GM12872 (cell line): Measurements from ENCODE around the gene HS6ST3.

Experiments used
- TF ChIP-seq, protein P1 (sequence below): IDR thresholded peaks from 3 replicates; pipeline ENCODE4 v1.5.1; 2011; ENCODE audit warnings: low read depth, mild to moderate bottlenecking, low read length, moderate library complexity; ENCODE audit not compliant: insufficient read depth

Gene HS6ST3

DNA sequence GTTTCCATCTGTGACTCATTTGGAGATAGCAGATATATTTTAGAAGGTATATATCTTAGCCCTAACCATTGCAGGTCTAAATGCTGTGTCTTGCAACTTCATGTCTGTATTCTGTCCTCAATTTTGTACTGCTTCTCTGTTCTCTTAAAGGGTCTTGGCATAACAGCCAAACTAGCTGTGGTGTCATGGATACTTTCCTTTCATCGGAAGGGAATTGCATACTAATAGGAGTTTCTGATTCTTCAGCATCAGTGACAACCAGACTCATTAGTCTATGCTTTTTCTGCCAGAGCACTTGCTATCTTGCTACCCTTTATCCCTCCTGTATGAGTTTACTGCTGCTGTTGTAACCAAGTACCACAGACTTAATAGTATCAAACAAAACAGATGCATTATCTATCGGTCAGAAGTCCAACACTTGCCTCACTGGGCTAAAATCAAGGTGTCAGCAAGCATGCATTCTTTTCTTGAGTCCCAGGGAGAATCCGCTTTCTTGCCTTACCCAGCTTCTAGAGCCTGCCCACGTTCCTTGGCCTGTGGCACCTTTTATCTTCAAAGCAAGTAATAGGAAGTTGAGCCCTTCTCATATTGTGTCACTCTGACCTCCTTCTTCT, 253.1 kb downstream of the HS6ST3 start:
- TF ChIP-seq, protein P1, sequence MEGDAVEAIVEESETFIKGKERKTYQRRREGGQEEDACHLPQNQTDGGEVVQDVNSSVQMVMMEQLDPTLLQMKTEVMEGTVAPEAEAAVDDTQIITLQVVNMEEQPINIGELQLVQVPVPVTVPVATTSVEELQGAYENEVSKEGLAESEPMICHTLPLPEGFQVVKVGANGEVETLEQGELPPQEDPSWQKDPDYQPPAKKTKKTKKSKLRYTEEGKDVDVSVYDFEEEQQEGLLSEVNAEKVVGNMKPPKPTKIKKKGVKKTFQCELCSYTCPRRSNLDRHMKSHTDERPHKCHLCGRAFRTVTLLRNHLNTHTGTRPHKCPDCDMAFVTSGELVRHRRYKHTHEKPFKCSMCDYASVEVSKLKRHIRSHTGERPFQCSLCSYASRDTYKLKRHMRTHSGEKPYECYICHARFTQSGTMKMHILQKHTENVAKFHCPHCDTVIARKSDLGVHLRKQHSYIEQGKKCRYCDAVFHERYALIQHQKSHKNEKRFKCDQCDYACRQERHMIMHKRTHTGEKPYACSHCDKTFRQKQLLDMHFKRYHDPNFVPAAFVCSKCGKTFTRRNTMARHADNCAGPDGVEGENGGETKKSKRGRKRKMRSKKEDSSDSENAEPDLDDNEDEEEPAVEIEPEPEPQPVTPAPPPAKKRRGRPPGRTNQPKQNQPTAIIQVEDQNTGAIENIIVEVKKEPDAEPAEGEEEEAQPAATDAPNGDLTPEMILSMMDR = no peak

DNA sequence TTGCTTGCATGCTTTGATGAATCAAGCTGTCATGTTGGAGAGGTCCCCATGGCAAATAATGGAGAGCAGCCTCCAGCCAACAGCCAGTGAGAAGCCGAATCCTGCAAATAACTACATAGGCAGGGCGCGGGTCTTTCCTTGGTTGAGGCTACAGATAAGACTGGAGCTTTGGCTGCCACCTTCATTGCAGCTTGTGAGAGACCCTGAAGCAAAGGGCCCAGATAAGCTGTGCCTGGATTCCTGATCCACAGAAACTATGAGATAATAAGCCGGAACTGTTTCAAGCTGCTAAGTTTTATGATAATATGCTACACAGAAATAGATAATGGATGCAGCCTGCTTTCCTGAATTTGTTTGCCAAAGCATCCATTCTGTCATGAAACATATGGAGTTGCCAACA, 257.0 kb downstream of the HS6ST3 start:
- TF ChIP-seq, protein P1 = no peak

DNA sequence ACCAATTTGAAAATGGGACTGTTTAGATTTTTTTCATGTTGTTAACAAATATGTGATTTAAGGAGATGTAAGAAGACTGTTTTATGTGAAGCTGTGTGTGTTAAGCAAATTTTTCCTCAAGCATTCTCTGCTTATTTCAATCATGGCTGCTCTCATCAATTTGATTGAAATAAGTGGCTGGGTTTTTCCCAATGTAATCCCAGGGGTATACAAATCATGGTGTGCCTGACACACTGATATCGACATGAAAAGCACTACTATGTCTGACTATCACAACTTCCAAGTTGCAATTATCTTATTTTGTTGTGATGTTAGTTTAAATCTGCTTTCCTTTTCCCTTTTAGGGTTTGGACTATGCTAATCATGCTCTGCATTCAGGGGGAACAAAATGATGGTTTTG, 283.7 kb downstream of the HS6ST3 start:
- TF ChIP-seq, protein P1 = no peak

DNA sequence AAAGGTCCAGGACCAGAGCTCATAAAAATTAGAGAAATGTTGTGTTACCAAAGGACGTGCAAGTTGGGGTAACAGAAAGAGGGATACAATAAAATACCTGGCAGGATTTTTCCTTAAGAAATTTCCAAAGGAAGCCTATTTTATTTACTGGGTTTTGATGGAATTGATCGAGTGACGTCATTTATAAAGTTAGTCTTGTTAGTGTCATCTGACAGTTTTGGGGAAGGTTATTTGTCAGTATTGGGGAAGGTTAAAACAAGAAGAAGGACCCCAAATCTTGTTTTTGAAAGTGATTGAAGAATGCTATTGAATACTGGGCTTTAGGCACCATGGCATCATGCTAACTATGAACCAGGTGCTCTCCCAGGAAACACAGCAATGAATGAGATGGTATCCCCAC, 287.9 kb downstream of the HS6ST3 start:
- TF ChIP-seq, protein P1 = no peak

DNA sequence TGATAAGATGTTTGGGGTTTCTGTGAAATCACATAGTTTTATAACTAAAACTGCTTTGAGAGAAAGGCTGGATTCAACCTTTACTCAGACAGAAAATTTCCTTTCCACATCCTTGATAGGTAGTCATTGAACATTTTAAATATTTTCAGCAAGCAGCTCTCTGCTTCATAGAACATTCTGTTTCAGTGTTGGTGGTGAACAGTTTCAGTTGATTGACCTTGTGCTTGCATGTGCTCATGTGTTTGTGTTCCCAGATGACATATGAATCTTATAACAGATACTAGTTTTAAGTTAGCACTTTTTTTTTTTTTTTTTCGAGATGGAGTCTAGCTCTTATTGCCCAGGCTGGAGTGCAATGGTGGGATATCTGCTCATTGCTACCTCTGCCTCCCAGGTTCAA, 290.1 kb downstream of the HS6ST3 start:
- TF ChIP-seq, protein P1 = no peak

DNA sequence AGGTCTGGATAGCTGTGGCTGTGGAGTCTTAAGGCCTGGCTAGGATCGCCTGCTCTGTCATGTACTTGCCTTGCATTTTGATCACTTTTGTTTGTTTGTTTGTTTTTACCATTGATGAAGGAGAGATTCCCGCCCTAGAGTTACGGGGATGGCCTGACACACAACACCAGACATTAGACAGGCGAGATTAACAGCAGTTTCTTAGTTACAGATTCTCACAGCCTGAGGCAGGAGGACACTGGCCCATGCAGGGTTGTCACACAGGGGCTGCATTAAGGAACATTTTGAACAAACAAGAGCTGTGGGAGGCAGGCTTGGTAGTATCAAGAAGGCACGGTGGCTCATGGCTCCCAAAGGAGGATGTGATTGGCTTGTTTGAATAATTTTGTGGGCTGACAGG, 291.8 kb downstream of the HS6ST3 start:
- TF ChIP-seq, protein P1 = no peak

DNA sequence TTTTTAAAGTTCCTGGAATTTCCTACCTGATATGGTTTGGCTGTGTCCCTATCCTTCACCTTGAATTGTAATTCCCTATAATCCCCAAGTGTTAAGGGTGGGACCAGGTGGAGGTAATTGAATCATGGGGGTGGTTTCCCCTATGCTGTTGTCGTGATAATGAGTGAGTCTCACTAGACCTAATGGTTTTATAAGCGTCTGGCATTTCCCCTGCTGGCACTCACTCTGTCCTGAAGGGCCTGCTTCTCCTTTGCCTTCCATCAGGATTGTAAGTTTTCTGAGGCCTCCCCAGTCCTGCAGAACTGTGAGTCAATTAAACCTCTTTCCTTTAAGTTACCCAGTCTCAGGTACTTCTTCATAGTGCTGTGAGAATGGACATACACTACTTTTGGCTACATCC, 298.7 kb downstream of the HS6ST3 start:
- TF ChIP-seq, protein P1 = no peak
